HepG2 (cell line): ENCODE results near the gene LAMA5. TPM values are rescaled to one million over a fixed set of nuclear protein-coding genes. Genes with fewer than 3 reads are reported as not detected.

Source experiments
- ATAC-seq: fragments of 200-7000 bp; cut with Tn5 transposase; 3 replicates; pipeline ENCODE4 v1.9.1; 2020; ENCODE audit warnings: mild to moderate bottlenecking, moderate library complexity
- BruUV-seq: library from RNA; stranded (reverse); fragments of 400-500 nt; replicated peaks from 2 replicates; lab custom pipeline; 2021; lab: Mats Ljungman, UMichigan
- CTCF ChIA-PET: fragments of 300-600 bp; formaldehyde crosslinking; extraction: SDS; loops from one replicate; lab custom pipeline; 2021; ENCODE audit warnings: low total read pairs, inconsistent platforms, low intra/inter-chr PET ratio; lab: Yijun Ruan, JAX
- POLR2A ChIA-PET: fragments of 350-600 bp; sonication (Branson Sonifier 250); formaldehyde crosslinking; loops from one replicate; lab custom pipeline; 2020; ENCODE audit warnings: antibody characterized with exemption, inconsistent platforms; lab: Yijun Ruan, JAX
- DNase-seq: peaks from one replicate; pipeline ENCODE4 v3.0.0-alpha.2; 2015; ENCODE audit warnings: low spot score
- FAIRE-seq: peaks from 3 replicates; lab custom pipeline; 2011; peaks lifted over from hg19 to GRCh38; lab: Jason Lieb, UNC
- H2AFZ ChIP-seq: one replicate; pipeline ENCODE4 v1.6.1; 2011; ENCODE audit warnings: low read length, inconsistent platforms
- H3K27ac ChIP-seq: fragments of 300-600 bp; 3 replicates; pipeline ENCODE4 v1.8.0; 2011; ENCODE audit warnings: mixed run types, mild to moderate bottlenecking, mixed read lengths, low read length, inconsistent platforms; ENCODE audit not compliant: insufficient read depth; ENCODE audit errors: extremely low read length
- H3K27me3 ChIP-seq, 2 experiments: fragments of 200-600 bp in 1 of 2; 2 replicates in 1 of 2; 3 replicates in 1 of 2; pipeline versions ENCODE4 v1.6.0 to v1.8.0; 2011; ENCODE audit warnings: low read length in 2 of 2, mild to moderate bottlenecking in 2 of 2, moderate library complexity in 2 of 2, inconsistent platforms in 1 of 2; ENCODE audit not compliant: insufficient read depth in 2 of 2, control insufficient read depth in 1 of 2
- H3K36me3 ChIP-seq, 2 experiments: fragments of 200-600 bp in 1 of 2; replicated peaks in 1 of 2; 2 replicates in 1 of 2; 3 replicates in 1 of 2; pipeline versions ENCODE4 v1.5.1 to v1.8.0; 2011; ENCODE audit warnings: low read length in 2 of 2, inconsistent platforms in 1 of 2; ENCODE audit not compliant: insufficient read depth in 2 of 2, control insufficient read depth in 1 of 2
- H3K4me1 ChIP-seq: 2 replicates; pipeline ENCODE4 v1.5.1; 2012; ENCODE audit warnings: low read length, inconsistent platforms; ENCODE audit not compliant: insufficient read depth
- H3K4me2 ChIP-seq: 2 replicates; pipeline ENCODE4 v1.6.0; 2011; ENCODE audit warnings: low read depth, low read length, inconsistent platforms
- H3K4me3 ChIP-seq, 3 experiments: fragments of 200-600 bp in 1 of 3; sonication (generic), shearing (Covaris generic) in 1 of 3; replicated peaks in 1 of 3; 2 replicates each; pipeline ENCODE4 v1.5.1; 2011 to 2016; ENCODE audit warnings: low read length in 3 of 3, inconsistent platforms in 2 of 3, low read depth in 2 of 3, mild to moderate bottlenecking in 2 of 3, control low read depth in 1 of 3, mixed read lengths in 1 of 3; ENCODE audit not compliant: insufficient read depth in 1 of 3
- H3K79me2 ChIP-seq: one replicate; pipeline ENCODE4 v1.6.1; 2011; ENCODE audit warnings: low read length, inconsistent platforms; ENCODE audit not compliant: insufficient read depth
- H3K9ac ChIP-seq: 2 replicates; pipeline ENCODE4 v1.6.0; 2011; ENCODE audit warnings: mild to moderate bottlenecking, low read depth, low read length, inconsistent platforms; ENCODE audit not compliant: insufficient read depth
- H3K9me3 ChIP-seq: 2 replicates; pipeline ENCODE4 v1.5.1; 2012; ENCODE audit warnings: mild to moderate bottlenecking, low read length
- H4K20me1 ChIP-seq: 2 replicates; pipeline ENCODE4 v1.6.0; 2011; ENCODE audit warnings: inconsistent platforms, mild to moderate bottlenecking, low read length, moderate library complexity; ENCODE audit not compliant: insufficient read depth
- ATF6 ChIP-seq: sonication (generic); formaldehyde crosslinking; conservative IDR thresholded peaks from 2 replicates; pipeline ENCODE4 v1.4.0; 2020; ENCODE audit warnings: missing genetic modification reagents
- FOXA3 ChIP-seq: IDR thresholded peaks from 2 replicates; pipeline ENCODE4 v1.6.1; 2016; ENCODE audit warnings: missing genetic modification reagents, missing compliant biosample characterization
- GABPA ChIP-seq, 2 experiments: IDR thresholded peaks; 2 replicates each; pipeline ENCODE4 v1.6.1; 2011 to 2016; ENCODE audit warnings: low read depth in 2 of 2, low read length in 1 of 2, missing biosample characterization in 1 of 2, missing genetic modification characterization in 1 of 2
- RFX1 ChIP-seq: fragments of 450-650 bp; IDR thresholded peaks from 2 replicates; pipeline ENCODE4 v1.6.1; 2017
- XBP1 ChIP-seq: sonication (generic); formaldehyde crosslinking; IDR thresholded peaks from 2 replicates; pipeline ENCODE4 v1.5.0; 2020; ENCODE audit warnings: missing genetic modification reagents
- ZBTB38 ChIP-seq: sonication (generic); formaldehyde crosslinking; IDR thresholded peaks from 2 replicates; pipeline ENCODE4 v1.5.1; 2020; ENCODE audit warnings: mild to moderate bottlenecking, missing genetic modification reagents
- ZNF121 ChIP-seq: sonication (generic); formaldehyde crosslinking; IDR thresholded peaks from 2 replicates; pipeline ENCODE4 v1.5.0; 2020; ENCODE audit warnings: mild to moderate bottlenecking, missing genetic modification reagents
- ZNF318 ChIP-seq: sonication (generic); formaldehyde crosslinking; IDR thresholded peaks from 2 replicates; pipeline ENCODE4 v1.4.0; 2020; ENCODE audit warnings: mild to moderate bottlenecking, missing genetic modification reagents
- ZNF550 ChIP-seq: sonication (generic); formaldehyde crosslinking; IDR thresholded peaks from 2 replicates; pipeline ENCODE4 v1.4.0; 2020; ENCODE audit warnings: mild to moderate bottlenecking, missing genetic modification reagents, borderline replicate concordance
- ZNF615 ChIP-seq: sonication (generic); formaldehyde crosslinking; IDR thresholded peaks from 2 replicates; pipeline ENCODE4 v1.5.0; 2020; ENCODE audit warnings: mild to moderate bottlenecking, missing genetic modification reagents, borderline replicate concordance
- ZNF713 ChIP-seq: sonication (generic); formaldehyde crosslinking; IDR thresholded peaks from 2 replicates; pipeline ENCODE4 v1.4.0; 2020; ENCODE audit warnings: mild to moderate bottlenecking, missing genetic modification reagents
- WGBS: methylation state at CpG from one replicate; pipeline ENCODE4 v1.1.6; 2017; ENCODE audit warnings: low lambda C conversion rate; 5-methylcytosine and 5-hydroxymethylcytosine counted together
- in situ Hi-C: cut with HindIII; loops from 2 replicates; pipeline ENCODE4 v1.10.0; 2017; ENCODE audit warnings: low pct_unique_long_range_greater_than_20kb; ENCODE audit not compliant: extremely low pct_ligation_motif_present
- intact Hi-C: fragments of 100-400 bp; cut with micrococcal nuclease; formaldehyde crosslinking; loops from one replicate; pipeline ENCODE4 v1.10.0; 2022; ENCODE audit not compliant: unreplicated experiment
- polyA plus RNA-seq, 8 experiments: library from polyadenylated mRNA; depleted of rRNA in 3 of 8; stranded (reverse) in 7 of 8; unstranded in 1 of 8; fragments of >200 nt; fragmentation: Illumina TruSeq in 4 of 8; extraction: Trizol in 4 of 8; gene quantifications; 2 replicates each; pipeline versions ENCODE4 v1.2.1 to v1.2.3, GENCODE V29; 2011 to 2016; ENCODE audit warnings: low read depth in 4 of 8, missing spikeins in 1 of 8, mixed read lengths in 1 of 8; ENCODE audit not compliant: insufficient read depth in 1 of 8
- total RNA-seq, 5 experiments: library from RNA; depleted of rRNA; stranded (reverse); fragments of >200 nt; fragmentation: Illumina TruSeq; extraction: Trizol; gene quantifications; 2 replicates each; pipeline ENCODE4 v1.2.3, GENCODE V29; 2016; ENCODE audit warnings: low read depth in 1 of 5

LAMA5 gene
- total and polyA plus RNA-seq, 2 of the 13 experiments (the other 11 are each of a cell fraction or from before 2014, with no cell fraction given): 21.0 to 44.7 TPM

- TF ChIP-seq GABPA (IDR thresholded peaks at IDR 0.05; ENCODE audit: low read depth, low read length) (no peak), GABPA (CRISPR knock-in tag; IDR thresholded peaks at IDR 0.05; ENCODE audit: low read depth) (no peak), ATF6 (CRISPR knock-in tag) (no peak), RFX1 (peak; percentile 70)
Measured at GRCh38 chr20:62336329-62336728, 30.8 kb downstream of the LAMA5 start (continued).

GRCh38 chr20:62335532-62335931 lies 31.6 kb downstream of the LAMA5 start:
- H4K20me1 ChIP-seq: no peaks in the 10 kb centered on the region; the same call in 1 of the 2 replicates
- no peak overlapping the region for H3K27ac ChIP-seq
- intact Hi-C loops (no loop called here), in situ Hi-C loops (no loop called here)
- H3K9ac ChIP-seq: no peak overlapping the region
- ATAC-seq: no peak
- H3K27me3 ChIP-seq: no peaks in the 10 kb centered on the region
- no peak for FAIRE-seq
- no peak overlapping the region for H3K4me2 ChIP-seq
- WGBS: 92% methylated on average over 6 of the region's 6 CpGs
- no peak overlapping the region for H3K4me3 ChIP-seq
- no peak for TF ChIP-seq ZNF615 (CRISPR knock-in tag)
- no peak for TF ChIP-seq FOXA3 (CRISPR knock-in tag)
- no peak for TF ChIP-seq ZBTB38
- no peak for TF ChIP-seq ZNF550 (CRISPR knock-in tag)
- no peak for TF ChIP-seq ZNF121
- TF ChIP-seq ZNF318 (CRISPR knock-in tag): no peak
- TF ChIP-seq XBP1 (CRISPR knock-in tag): no peak
- TF ChIP-seq ZNF713 (CRISPR knock-in tag): no peak
- TF ChIP-seq, all 625 proteins: peak for 0
- H3K36me3 ChIP-seq: peaks cover 62 to 82% of the 10 kb centered on the region in 2 experiments
- POLR2A ChIA-PET: no interaction called here
- peaks cover 9% of the 10 kb centered on the region; the same call in 1 of the 2 replicates for H3K4me1 ChIP-seq
- H3K9me3 ChIP-seq: no peaks in the 10 kb centered on the region
- no peak for DNase-seq
- CTCF ChIA-PET: no interaction called here
- H2AFZ ChIP-seq: no peak overlapping the region
- H3K79me2 ChIP-seq: no peaks in the 10 kb centered on the region
- BruUV-seq: no TSS peak
